ENCODE data around the gene IDI1.

IDI1 gene

GRCh38 chr10:1061930-1062774, 13.2 kb upstream of the IDI1 start:
- H3K27ac ChIP-seq, result no peak overlapping the region

GRCh38 chr10:1059902-1060301, 11.0 kb upstream of the IDI1 start:
- TF ChIP-seq CTCF (IDR thresholded peaks at IDR 0.05) (no peak), ZFX (IDR thresholded peaks at IDR 0.05; ENCODE audit: borderline replicate concordance) (no peak)
- H3K27ac ChIP-seq, result no peak overlapping the region

More at GRCh38 chr10:1061930-1062774, 13.2 kb upstream of the IDI1 start:
- TF ChIP-seq CTCF (IDR thresholded peaks at IDR 0.05), result no peak
- TF ChIP-seq ZFX (IDR thresholded peaks at IDR 0.05; ENCODE audit: borderline replicate concordance), result no peak

- TF ChIP-seq CTCF (IDR thresholded peaks at IDR 0.05), result no peak
Observed at GRCh38 chr10:1058017-1058416, 9.1 kb upstream of the IDI1 start.

GRCh38 chr10:1057106-1057657, 8.3 kb upstream of the IDI1 start:
- peak overlapping the region; percentile 94 for H3K27ac ChIP-seq
- TF ChIP-seq CTCF (IDR thresholded peaks at IDR 0.05) (no peak), ZFX (IDR thresholded peaks at IDR 0.05; ENCODE audit: borderline replicate concordance) (no peak)

More at GRCh38 chr10:1058017-1058416, 9.1 kb upstream of the IDI1 start:
- peak overlapping the region; percentile 94; the same call in 1 of the 2 replicates for H3K27ac ChIP-seq

GRCh38 chr10:1056326-1057105, 7.6 kb upstream of the IDI1 start, which contains the start of gene WDR37:
TSS of gene WDR37 (plus strand) at chr10:1056385. CDS start at chr10:1072156, 15,771 bp downstream.
- H3K27ac ChIP-seq, result peak within 1 kb of the TSS; percentile 94
- no peak for TF ChIP-seq CTCF (IDR thresholded peaks at IDR 0.05)

- TF ChIP-seq CTCF (IDR thresholded peaks at IDR 0.05) (no peak), ZFX (IDR thresholded peaks at IDR 0.05; ENCODE audit: borderline replicate concordance) (no peak)
- no peak overlapping the region for H3K27ac ChIP-seq
Observed at GRCh38 chr10:1054684-1055083, 5.8 kb upstream of the IDI1 start.
